ENCODE data around the gene GALNT10. TPM values are rescaled to one million over a fixed set of nuclear protein-coding genes. Genes with fewer than 3 reads are reported as not detected.

GALNT10 gene
- total RNA-seq, 2 donors from 2014 or later: 48.3 to 52.6 TPM

DNA sequence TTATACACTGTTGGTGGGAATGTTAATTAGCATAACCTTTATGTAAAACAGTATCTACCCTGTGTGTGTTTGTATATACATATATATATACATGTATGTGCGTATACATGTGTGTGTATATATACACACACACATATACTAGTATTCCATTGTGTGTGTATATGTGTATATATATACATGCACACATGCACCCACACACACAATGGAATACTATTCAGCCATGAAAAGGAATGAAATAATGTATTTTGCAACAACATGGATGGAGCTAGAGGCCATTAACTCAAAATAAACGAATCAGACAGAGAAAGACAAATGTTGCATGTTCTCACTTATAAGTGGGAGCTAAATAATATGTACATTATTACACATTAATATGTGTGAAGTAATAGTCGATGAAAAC lies 237.7 kb downstream of the GALNT10 start:
- intact Hi-C loops (cut with DNase I, micrococcal nuclease): no loop called here
- DNase-seq: no peak
- no peak for ATAC-seq

DNA sequence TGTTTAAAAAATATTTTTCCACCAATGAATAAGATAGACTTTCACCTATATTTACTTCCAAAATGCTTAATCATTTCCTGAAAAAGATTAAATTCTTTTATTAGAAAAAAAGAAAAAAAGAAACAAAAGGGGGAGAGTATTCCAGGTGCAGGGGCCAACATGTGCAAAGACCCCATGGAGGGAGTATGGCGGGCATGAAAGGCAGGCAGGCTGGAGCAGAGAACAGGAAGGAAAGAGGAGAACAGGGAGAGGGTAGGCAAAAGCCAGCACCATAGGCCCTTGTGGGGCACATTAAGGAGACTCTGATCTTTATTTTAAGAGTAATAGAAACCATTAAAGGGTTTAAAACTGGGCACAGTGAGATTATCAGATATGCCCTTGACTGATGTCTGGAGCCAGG lies 238.8 kb downstream of the GALNT10 start:
- intact Hi-C loops (cut with DNase I, micrococcal nuclease): no loop called here
- no peak for DNase-seq
- no peak for ATAC-seq

- intact Hi-C loops (cut with DNase I, micrococcal nuclease): no loop called here
- DNase-seq (no peak), ATAC-seq (no peak)
These were observed 239.9 kb downstream of the GALNT10 start for GRCh38 chr5:154430466-154430865.

- DNase-seq (no peak), ATAC-seq (no peak)
- intact Hi-C loops (cut with DNase I, micrococcal nuclease): no loop called here
These were observed 240.6 kb downstream of the GALNT10 start for GRCh38 chr5:154430961-154431630.

GRCh38 chr5:154435226-154435625 lies 244.7 kb downstream of the GALNT10 start:
- intact Hi-C loops (cut with DNase I, micrococcal nuclease): no loop called here
- no peak for DNase-seq
- no peak for ATAC-seq

DNA sequence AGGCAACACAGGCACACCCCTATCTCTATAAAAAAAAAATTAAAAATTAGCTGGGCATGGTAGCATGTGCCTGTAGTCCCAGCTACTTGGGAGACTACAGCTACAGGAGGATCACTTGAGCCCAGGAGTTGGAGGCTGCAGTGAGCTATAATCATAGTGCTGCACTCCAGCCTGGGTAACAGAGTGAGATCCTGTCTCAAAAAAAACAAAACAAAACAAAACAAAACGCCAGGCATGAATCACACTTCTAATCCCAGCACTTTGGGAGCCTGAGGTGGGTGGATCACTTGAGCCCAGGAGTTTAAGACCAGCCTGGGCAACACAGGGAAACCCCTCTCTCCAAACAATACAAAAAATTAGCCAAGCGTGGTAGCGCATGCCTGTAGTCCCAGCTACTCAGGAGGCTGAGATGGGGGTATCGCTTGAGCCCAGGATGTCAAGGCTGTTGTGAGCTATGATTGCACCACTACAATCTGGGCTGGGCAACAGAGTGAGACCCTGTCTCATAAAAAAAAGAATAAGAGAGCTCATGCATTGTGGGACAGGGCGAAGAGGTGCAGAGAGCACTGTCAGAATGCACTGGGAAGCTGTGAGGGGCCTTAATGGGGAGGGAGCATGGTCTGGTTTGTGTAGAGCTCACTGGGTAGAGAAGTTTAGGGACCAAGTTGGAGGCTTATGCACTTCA lies 246.9 kb downstream of the GALNT10 start:
- DNase-seq: no peak
- intact Hi-C loops (cut with DNase I, micrococcal nuclease): no loop called here

GRCh38 chr5:154440540-154440939 lies 250.0 kb downstream of the GALNT10 start:
- ATAC-seq (no peak), DNase-seq (no peak)
- intact Hi-C loops (cut with DNase I, micrococcal nuclease): no loop called here

More for the DNA sequence above, 246.9 kb downstream of the GALNT10 start:
- ATAC-seq: no peak

DNA sequence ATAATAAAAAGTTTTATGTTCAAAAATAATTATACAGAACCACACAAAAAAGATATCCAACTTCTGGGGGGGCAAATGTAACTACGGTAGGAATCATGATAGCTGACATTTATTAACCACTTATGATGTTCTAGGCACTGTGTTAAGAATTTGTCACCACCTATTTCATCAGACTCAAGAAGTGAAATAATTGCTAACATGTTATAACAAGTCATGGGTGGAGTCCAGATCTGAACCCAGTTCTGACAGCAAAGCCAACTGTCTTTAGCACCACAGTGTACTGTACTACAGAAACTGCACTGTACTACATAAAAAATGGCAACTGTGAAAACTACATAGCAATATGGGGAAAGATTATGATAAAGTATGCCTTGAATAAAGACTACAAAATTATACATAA lies 252.3 kb downstream of the GALNT10 start:
- intact Hi-C loops (cut with DNase I, micrococcal nuclease): no loop called here

DNA sequence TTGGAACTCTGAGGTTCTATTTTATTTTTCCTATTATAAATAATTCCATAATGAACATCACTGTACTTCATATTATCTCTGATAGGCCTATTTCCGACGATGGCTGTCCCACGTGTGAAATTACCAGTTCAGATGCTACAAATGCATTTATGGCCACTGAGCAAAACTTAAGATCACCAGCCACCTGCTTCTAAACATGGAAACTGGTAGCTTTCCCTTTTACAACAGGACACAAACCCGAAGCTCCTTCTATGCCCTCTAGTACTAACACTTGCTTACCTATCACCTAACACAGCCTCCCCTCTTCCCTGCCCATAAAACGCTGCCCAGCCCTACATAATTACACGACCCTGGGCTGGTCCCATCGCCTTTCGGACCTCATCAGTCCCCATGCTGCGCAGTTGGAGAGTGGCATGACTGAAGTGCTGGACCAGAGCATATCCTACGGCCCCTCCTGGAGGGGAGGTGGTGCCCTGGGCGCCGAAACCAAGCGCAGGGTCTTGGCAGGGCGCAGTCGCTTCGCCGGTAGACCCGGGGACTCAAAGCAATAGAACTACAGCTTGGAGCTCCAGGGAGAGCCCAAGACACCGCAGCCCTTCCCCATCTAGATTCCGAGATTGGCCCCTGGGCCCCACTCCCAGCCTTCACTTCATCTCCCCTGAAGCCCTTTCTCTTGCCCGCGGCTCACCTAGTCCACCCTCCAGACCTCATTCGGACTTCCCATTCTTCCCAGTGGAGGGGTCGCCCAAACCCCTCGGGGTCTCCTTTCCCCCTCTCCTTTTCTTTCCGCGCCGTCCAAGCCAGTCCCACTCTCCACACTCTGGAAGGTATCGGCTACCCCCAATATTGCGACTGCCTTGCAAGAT lies 254.3 kb downstream of the GALNT10 start:
- peak; percentile 24 for ATAC-seq
- intact Hi-C loops (cut with DNase I, micrococcal nuclease): no loop called here
- peak; percentile 34 to 35 for DNase-seq

More for the DNA sequence above, 252.3 kb downstream of the GALNT10 start:
- ATAC-seq: no peak
- DNase-seq: no peak

DNA sequence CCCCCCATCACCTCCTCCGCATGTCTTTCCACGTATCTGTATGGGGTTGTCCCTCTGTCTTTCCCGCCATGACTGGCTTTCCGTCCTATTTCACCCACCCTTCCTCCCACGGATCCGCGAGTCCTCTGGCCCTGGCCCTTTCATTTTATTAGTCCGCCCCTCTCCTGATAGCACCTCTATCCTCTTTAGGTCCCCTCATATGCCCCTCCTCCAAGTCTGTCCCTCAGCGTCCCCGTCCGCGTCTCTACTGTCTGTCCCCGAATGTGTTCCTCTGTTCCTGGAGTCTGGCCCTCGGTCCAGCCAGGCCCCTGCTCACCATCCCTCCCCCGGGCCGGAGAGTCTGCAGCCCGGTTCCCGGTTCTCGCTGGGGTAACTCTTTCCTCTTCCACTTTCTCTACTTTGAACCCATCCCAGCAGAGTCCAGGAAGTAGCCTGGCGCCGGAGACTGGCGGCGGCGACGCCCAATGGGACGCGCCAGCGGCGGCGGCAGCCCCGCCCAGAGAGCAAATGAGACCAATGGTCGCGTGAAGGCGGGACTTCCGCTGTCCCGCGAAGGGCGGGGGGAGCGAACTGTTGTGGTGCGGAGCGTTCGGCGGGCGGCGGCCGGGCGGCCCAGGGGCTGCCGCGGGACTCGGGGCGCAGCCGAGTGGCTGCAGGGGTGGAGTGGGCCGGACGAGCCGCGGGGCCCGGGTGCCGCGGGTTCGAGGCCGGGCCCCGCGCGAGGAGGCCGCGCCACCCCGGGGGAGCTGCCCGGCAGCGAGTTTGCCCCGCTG lies 255.1 kb downstream of the GALNT10 start, which contains the start of gene SAP30L:
SAP30L (plus strand) TSS at position 576 of the 773 bp plus-strand sequence. CDS start 608 bp downstream, outside the sequence.
- ATAC-seq: peak; percentile 95
- DNase-seq: peak; percentile 93 to 96
- intact Hi-C loops (cut with DNase I, micrococcal nuclease): no loop called here

DNA sequence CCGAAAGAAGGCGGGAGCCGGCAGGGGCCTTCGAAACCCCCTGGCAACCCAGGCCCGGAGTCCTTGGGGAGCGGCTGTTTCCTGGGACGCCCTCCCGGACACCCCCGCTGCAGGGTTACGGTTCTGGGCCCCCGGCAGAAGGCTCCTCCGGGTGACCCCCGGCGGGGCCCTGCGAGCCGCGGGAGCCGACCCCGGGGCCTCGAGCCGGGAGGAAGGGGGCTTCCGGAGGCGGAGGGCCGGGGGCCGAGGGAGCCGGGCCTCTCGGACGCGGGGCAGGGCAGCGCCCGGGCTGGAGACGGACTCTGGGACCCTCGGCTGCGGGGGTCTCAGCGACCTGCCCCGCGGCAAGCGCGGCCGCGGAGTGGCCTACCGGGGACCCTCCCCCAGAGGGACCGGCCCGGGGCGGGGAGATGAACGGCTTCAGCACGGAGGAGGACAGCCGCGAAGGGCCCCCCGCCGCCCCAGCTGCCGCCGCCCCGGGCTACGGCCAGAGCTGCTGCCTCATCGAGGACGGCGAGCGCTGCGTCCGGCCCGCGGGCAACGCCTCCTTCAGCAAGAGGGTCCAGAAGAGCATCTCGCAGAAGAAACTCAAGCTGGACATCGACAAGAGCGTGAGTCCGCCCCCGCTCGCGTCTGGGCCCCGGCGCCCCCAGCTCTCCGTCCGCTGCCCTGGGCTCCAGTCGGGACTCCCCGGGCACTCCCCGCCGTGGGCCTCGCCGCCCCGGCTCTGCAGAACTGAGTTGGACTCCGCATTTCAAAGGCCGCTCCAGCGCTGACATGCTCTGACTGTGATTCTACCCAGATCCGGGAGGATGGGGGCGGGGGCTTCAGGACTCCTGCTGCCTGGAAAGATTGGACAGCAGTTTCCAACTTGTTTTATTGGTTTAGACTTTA lies 255.9 kb downstream of the GALNT10 start:
- DNase-seq (peak; percentile 58 to 72), ATAC-seq (peak; percentile 29)
- intact Hi-C loops (cut with DNase I, micrococcal nuclease): no loop called here

GRCh38 chr5:154447089-154447725 lies 256.7 kb downstream of the GALNT10 start:
- DNase-seq: no peak
- intact Hi-C loops (cut with DNase I, micrococcal nuclease): no loop called here
- no peak for ATAC-seq

GRCh38 chr5:154449786-154450185 lies 259.3 kb downstream of the GALNT10 start:
- DNase-seq (no peak), ATAC-seq (no peak)
- intact Hi-C loops (cut with DNase I, micrococcal nuclease): no loop called here

GRCh38 chr5:154451957-154452356 lies 261.4 kb downstream of the GALNT10 start:
- ATAC-seq (no peak), DNase-seq (no peak)
- intact Hi-C loops (cut with DNase I, micrococcal nuclease): no loop called here

DNA sequence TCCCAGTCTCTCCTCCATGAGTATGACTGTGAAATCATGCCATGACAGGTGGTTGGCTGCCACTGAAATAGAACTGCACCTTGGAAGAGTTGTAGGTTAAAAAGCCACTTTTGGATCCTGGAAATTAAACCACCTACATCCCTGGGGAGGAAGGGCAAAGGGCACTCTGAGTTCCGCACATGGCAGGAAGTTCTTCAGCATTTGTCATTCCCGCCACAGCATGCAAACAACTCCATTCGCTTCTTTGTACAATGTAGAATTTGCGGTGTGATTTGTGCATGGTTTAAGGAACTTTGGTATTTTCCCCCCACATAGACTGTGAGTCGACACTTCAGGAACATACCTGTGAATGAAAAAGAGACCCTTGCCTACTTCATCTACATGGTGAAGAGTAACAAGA lies 265.1 kb downstream of the GALNT10 start:
- intact Hi-C loops (cut with DNase I, micrococcal nuclease): no loop called here
- ATAC-seq (no peak), DNase-seq (no peak)

- ATAC-seq (no peak), DNase-seq (no peak)
- intact Hi-C loops (cut with DNase I, micrococcal nuclease): no loop called here
These were observed 266.0 kb downstream of the GALNT10 start for GRCh38 chr5:154456540-154456939.

GRCh38 chr5:154459015-154459414 lies 268.5 kb downstream of the GALNT10 start:
- ATAC-seq: no peak
- intact Hi-C loops (cut with DNase I, micrococcal nuclease): no loop called here
- DNase-seq: no peak

All from left colon (tissue), 2 donors.